GM13977 (cell line): ENCODE results near the gene QKI.

Experiments
- DNase-seq: peaks from one replicate; pipeline ENCODE4 v3.0.0; 2012; ENCODE audit warnings: low spot score
- CTCF ChIP-seq: IDR thresholded peaks from 2 replicates; pipeline ENCODE4 v1.5.1; 2012; ENCODE audit warnings: mild to moderate bottlenecking, control low read depth; ENCODE audit not compliant: insufficient read depth; ENCODE audit errors: extremely low read depth, missing control alignments
- in situ Hi-C: fragments of 300-500 bp; cut with MboI; formaldehyde crosslinking; loops from one replicate; pipeline ENCODE4 v1.12.0; 2022; ENCODE audit warnings: low sequenced_read_pairs, low pct_unique_long_range_greater_than_20kb, mixed read lengths, inconsistent platforms; ENCODE audit not compliant: unreplicated experiment

The QKI gene

GRCh38 chr6:163545370-163545769 is 130.9 kb downstream of the QKI start:
- TF ChIP-seq CTCF: no peak
- in situ Hi-C loops: no loop called here
- DNase-seq: no peak

GRCh38 chr6:163547287-163547686 is 132.8 kb downstream of the QKI start:
- TF ChIP-seq CTCF: no peak
- in situ Hi-C loops: no loop called here
- no peak for DNase-seq

- no peak for DNase-seq
- no peak for TF ChIP-seq CTCF
- in situ Hi-C loops: no loop called here
These were observed 134.1 kb downstream of the QKI start for GRCh38 chr6:163548624-163549023.

GRCh38 chr6:163554032-163554431 is 139.5 kb downstream of the QKI start:
- no peak for TF ChIP-seq CTCF

GRCh38 chr6:163554663-163555062 is 140.1 kb downstream of the QKI start:
- in situ Hi-C loops: no loop called here
- peak; percentile 17 for DNase-seq
- peak; percentile 54 for TF ChIP-seq CTCF

More at GRCh38 chr6:163554032-163554431, 139.5 kb downstream of the QKI start:
- no peak for DNase-seq
- in situ Hi-C loops: no loop called here

GRCh38 chr6:163559661-163560060 is 145.1 kb downstream of the QKI start:
- DNase-seq: no peak
- in situ Hi-C loops: no loop called here
- no peak for TF ChIP-seq CTCF

GRCh38 chr6:163563318-163563717 is 148.8 kb downstream of the QKI start:
- in situ Hi-C loops: no loop called here
- no peak for DNase-seq
- no peak for TF ChIP-seq CTCF
